Measurements from ENCODE around the gene TDRD12.

The TDRD12 gene

DNA sequence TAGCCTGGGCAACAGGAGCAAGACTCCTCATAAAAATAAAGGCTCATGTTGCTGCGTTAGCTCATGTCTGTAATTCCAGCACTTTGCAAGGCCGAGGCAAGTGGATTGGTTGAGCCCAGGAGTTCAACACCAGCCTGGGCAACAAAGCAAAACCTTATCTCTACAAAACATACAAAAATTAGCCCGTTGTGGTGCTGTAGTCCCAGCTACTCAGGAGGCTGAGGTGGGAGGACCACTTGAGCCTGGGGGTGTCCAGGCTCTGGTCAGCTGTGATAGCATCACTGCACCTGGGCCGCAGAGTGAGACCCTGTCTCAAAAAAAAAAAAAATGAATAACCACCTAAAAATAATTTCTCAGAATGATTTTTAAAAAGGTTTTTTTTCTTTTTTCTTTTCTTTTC lies 31.9 kb upstream of the TDRD12 start:
- TF ChIP-seq TAF1 (IDR thresholded peaks at IDR 0.05; ENCODE audit: borderline replicate concordance, insufficient read depth, low read length) (no peak), FOXP2 (optimal IDR thresholded peaks at IDR 0.05; ENCODE audit: borderline replicate concordance, extremely low read depth, extremely low read length, insufficient read depth) (no peak), POLR2AphosphoS5 (IDR thresholded peaks at IDR 0.05; ENCODE audit: low read depth, low read length) (no peak), SIN3A (IDR thresholded peaks at IDR 0.05; ENCODE audit: borderline replicate concordance, insufficient read depth, low read length) (no peak)
- TF ChIP-seq, protein P1, sequence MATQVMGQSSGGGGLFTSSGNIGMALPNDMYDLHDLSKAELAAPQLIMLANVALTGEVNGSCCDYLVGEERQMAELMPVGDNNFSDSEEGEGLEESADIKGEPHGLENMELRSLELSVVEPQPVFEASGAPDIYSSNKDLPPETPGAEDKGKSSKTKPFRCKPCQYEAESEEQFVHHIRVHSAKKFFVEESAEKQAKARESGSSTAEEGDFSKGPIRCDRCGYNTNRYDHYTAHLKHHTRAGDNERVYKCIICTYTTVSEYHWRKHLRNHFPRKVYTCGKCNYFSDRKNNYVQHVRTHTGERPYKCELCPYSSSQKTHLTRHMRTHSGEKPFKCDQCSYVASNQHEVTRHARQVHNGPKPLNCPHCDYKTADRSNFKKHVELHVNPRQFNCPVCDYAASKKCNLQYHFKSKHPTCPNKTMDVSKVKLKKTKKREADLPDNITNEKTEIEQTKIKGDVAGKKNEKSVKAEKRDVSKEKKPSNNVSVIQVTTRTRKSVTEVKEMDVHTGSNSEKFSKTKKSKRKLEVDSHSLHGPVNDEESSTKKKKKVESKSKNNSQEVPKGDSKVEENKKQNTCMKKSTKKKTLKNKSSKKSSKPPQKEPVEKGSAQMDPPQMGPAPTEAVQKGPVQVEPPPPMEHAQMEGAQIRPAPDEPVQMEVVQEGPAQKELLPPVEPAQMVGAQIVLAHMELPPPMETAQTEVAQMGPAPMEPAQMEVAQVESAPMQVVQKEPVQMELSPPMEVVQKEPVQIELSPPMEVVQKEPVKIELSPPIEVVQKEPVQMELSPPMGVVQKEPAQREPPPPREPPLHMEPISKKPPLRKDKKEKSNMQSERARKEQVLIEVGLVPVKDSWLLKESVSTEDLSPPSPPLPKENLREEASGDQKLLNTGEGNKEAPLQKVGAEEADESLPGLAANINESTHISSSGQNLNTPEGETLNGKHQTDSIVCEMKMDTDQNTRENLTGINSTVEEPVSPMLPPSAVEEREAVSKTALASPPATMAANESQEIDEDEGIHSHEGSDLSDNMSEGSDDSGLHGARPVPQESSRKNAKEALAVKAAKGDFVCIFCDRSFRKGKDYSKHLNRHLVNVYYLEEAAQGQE (IDR thresholded peaks at IDR 0.05; ENCODE audit: insufficient read depth in 1 of 2, low read depth in 2 of 2, low read length in 2 of 2), result no peak

DNA sequence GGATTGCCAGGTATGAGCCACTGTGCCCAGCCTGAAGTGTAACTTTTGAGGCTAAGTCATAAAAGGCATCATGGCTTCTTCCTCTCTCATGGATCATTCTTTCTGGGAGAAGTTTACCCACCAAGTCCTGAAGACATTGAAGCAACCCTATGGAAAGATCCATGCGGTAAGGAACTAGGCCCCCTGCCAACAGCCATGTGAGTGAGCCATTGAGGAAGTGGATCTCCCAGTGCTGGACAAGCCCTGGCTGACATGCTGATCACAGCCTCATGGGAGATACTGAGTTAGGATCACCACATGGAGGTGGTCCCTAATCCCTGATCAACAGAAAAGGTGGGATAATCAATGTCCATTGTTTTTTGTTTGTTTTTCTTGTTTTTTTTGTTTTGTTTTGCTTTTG lies 31.3 kb upstream of the TDRD12 start:
- TF ChIP-seq FOXP2 (optimal IDR thresholded peaks at IDR 0.05; ENCODE audit: borderline replicate concordance, extremely low read depth, extremely low read length, insufficient read depth) (no peak), TAF1 (IDR thresholded peaks at IDR 0.05; ENCODE audit: borderline replicate concordance, insufficient read depth, low read length) (no peak), POLR2AphosphoS5 (IDR thresholded peaks at IDR 0.05; ENCODE audit: low read depth, low read length) (no peak), SIN3A (IDR thresholded peaks at IDR 0.05; ENCODE audit: borderline replicate concordance, insufficient read depth, low read length) (no peak)
- TF ChIP-seq, protein P1 (IDR thresholded peaks at IDR 0.05; ENCODE audit: insufficient read depth in 1 of 2, low read depth in 2 of 2, low read length in 2 of 2), result no peak

DNA sequence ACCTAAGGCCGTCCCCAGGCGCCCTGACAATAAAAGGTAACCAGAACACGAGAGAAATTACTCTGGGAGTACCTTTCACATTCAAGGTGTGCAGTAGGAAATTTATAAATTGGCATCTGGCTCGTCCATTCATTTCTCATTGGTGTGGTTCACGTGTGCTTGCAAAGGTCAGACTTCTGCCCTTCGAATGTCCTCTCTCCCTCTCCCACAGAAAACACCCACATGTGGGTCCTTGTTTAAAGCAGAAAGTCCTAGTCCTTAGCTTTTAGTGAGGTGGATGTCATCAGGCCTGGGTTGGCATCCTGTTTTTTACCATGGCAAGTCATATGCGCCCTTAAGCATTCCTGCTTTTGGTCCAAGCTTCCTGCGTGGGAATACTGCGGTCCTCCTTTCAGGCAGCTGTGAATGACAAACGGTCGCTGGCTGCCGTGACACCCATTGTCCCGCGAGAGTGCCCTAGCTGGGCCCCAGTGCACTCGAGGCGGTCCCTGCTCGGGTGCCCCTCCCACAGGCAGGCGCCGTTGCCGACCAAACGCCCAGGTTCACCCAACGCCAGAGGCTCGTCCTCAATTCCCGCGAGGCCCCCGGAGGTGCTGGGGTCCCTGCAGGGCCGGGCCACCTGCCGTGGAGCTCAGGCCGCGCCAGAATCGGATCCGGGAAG lies 28.1 kb upstream of the TDRD12 start, which contains the start of gene NUDT19:
TSS of gene NUDT19 (plus strand) at position 531 of the 661 bp plus-strand sequence. CDS start 140 bp downstream, outside the sequence.
- TF ChIP-seq SIN3A (IDR thresholded peaks at IDR 0.05; ENCODE audit: borderline replicate concordance, insufficient read depth, low read length) (no peak), POLR2AphosphoS5 (IDR thresholded peaks at IDR 0.05; ENCODE audit: low read depth, low read length) (no peak), FOXP2 (optimal IDR thresholded peaks at IDR 0.05; ENCODE audit: borderline replicate concordance, extremely low read depth, extremely low read length, insufficient read depth) (no peak), TAF1 (IDR thresholded peaks at IDR 0.05; ENCODE audit: borderline replicate concordance, insufficient read depth, low read length) (no peak)
- TF ChIP-seq, protein P1 (IDR thresholded peaks at IDR 0.05; ENCODE audit: insufficient read depth in 1 of 2, low read depth in 2 of 2, low read length in 2 of 2), result no peak

DNA sequence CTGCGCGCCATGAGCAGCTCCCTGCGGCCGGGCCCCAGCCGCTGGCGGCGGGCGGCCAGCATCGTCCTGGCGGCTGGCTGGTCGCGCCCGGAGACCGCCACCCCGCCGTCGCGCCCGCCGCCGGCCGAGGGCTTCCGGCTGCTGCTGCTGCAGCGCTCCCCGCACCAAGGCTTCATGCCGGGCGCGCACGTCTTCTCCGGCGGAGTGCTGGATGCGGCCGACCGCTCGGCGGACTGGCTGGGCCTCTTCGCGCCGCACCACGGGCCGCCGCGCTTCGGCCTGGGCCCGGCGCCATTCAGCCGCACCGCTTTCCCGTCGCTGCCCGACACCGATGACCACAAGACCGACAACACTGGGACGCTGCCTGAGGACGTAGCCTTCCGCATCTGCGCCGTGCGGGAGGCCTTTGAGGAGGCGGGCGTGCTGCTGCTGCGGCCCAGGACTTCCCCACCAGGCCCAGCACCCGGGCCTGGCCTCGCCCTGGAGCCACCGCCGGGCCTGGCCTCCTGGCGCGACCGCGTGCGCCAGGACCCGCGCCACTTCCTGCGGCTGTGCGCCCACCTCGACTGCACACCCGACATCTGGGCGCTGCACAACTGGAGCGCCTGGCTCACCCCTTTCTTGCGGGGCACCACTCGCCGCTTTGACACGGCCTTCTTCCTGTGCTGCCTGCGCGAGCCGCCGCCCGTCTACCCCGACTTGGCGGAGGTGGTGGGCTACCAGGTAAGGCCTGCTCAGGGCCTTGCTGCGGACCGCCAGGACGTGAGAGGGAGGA lies 27.4 kb upstream of the TDRD12 start:
- TF ChIP-seq, protein P1 (IDR thresholded peaks at IDR 0.05; ENCODE audit: insufficient read depth in 1 of 2, low read depth in 2 of 2, low read length in 2 of 2), result no peak
- TF ChIP-seq FOXP2 (optimal IDR thresholded peaks at IDR 0.05; ENCODE audit: borderline replicate concordance, extremely low read depth, extremely low read length, insufficient read depth) (no peak), POLR2AphosphoS5 (IDR thresholded peaks at IDR 0.05; ENCODE audit: low read depth, low read length) (no peak), SIN3A (IDR thresholded peaks at IDR 0.05; ENCODE audit: borderline replicate concordance, insufficient read depth, low read length) (no peak), TAF1 (IDR thresholded peaks at IDR 0.05; ENCODE audit: borderline replicate concordance, insufficient read depth, low read length) (no peak)
